Spleen (tissue), 11 donors: Measurements from ENCODE around the gene HSH2D. TPM values are rescaled to one million over a fixed set of nuclear protein-coding genes. Genes with fewer than 3 reads are reported as not detected.

ENCODE experiments used
- DNase-seq: peaks from one replicate; pipeline ENCODE4 v3.0.0-alpha.2; 2020
- H3K27ac ChIP-seq, 8 donors: fragments of 200-600 bp; sonication (generic) in 7 of 8; 1 replicate in 4 of 8; 2 replicates in 4 of 8; pipeline versions ENCODE4 v1.5.0 to v1.8.0; 2016 to 2021; ENCODE audit warnings: inconsistent platforms in 4 of 8, mild to moderate bottlenecking in 4 of 8, moderate library complexity in 1 of 8
- H3K27me3 ChIP-seq, 7 donors: fragments of 200-600 bp; sonication (generic) in 6 of 7; replicated peaks in 1 of 7; 1 replicate in 4 of 7; 2 replicates in 3 of 7; pipeline versions ENCODE4 v1.5.0 to v1.8.0; 2016 to 2021; ENCODE audit warnings: inconsistent platforms in 3 of 7, mild to moderate bottlenecking in 1 of 7
- H3K36me3 ChIP-seq, 6 donors: fragments of 200-600 bp; sonication (generic) in 5 of 6; 1 replicate in 4 of 6; 2 replicates in 2 of 6; pipeline versions ENCODE4 v1.5.0 to v1.8.0; 2016 to 2021; ENCODE audit warnings: inconsistent platforms in 2 of 6
- H3K4me1 ChIP-seq, 6 donors: fragments of 200-600 bp; sonication (generic) in 5 of 6; 1 replicate in 3 of 6; 2 replicates in 3 of 6; pipeline versions ENCODE4 v1.5.0 to v1.8.0; 2016 to 2021; ENCODE audit warnings: inconsistent platforms in 3 of 6
- H3K4me3 ChIP-seq, 8 donors: fragments of 200-600 bp; sonication (generic) in 7 of 8; 1 replicate in 4 of 8; 2 replicates in 4 of 8; pipeline versions ENCODE4 v1.5.0 to v1.8.0; 2016 to 2021; ENCODE audit warnings: inconsistent platforms in 4 of 8, mild to moderate bottlenecking in 4 of 8, moderate library complexity in 2 of 8
- H3K9me3 ChIP-seq, 8 donors: fragments of 200-600 bp; sonication (generic) in 7 of 8; 1 replicate in 4 of 8; 2 replicates in 4 of 8; pipeline versions ENCODE4 v1.5.0 to v1.8.0; 2016 to 2021; ENCODE audit warnings: inconsistent platforms in 4 of 8
- POLR2A ChIP-seq, 3 donors: fragments of 450-650 bp; IDR thresholded peaks; one replicate each; pipeline ENCODE4 v1.5.1; 2017; ENCODE audit warnings: antibody characterized with exemption in 3 of 3, mild to moderate bottlenecking in 1 of 3
- POLR2AphosphoS5 ChIP-seq, 3 donors: sonication (generic); formaldehyde crosslinking; IDR thresholded peaks; one replicate each; pipeline ENCODE4 v1.5.1; 2017; ENCODE audit warnings: antibody characterized with exemption in 3 of 3
- WGBS, 5 donors: extraction: QIAGEN DNeasy Blood & Tissue Kit in 3 of 5; methylation state at CpG; one replicate each; pipeline versions ENCODE4 v1.1.5 to v1.1.7; 2013 to 2018; 5-methylcytosine and 5-hydroxymethylcytosine counted together
- intact Hi-C: fragments of 100-400 bp; cut with DNase I; formaldehyde crosslinking; loops from one replicate; pipeline ENCODE4 v1.15.0; 2023; ENCODE audit warnings: low total_unique reads
- polyA plus RNA-seq, 3 donors: library from polyadenylated mRNA; stranded (reverse); fragments of 200-250 nt; gene quantifications; one replicate each; pipeline ENCODE4 v1.2.1, GENCODE V29; 2013
- total RNA-seq, 7 donors: library from RNA; depleted of rRNA in 3 of 7; stranded (reverse); fragments of >200 nt in 3 of 7; fragmentation: NEBNext Ultra II Directional in 4 of 7; extraction: Animal tissue kit (Norgen Biotek cat#: 25700) in 4 of 7; gene quantifications; one replicate each; pipeline versions ENCODE4 v1.1.0 to v1.2.1, GENCODE V29; 2016 to 2021
- TF ChIP-seq, protein P1 (sequence below), 11 experiments: fragments of 200-600 bp in 7 of 11; fragments of 450-650 bp in 4 of 11; sonication (generic) in 4 of 11; IDR thresholded peaks in 8 of 11; conservative IDR thresholded peaks in 3 of 11; 1 replicate in 7 of 11; 2 replicates in 4 of 11; pipeline versions ENCODE4 v1.4.0 to v1.8.0; 2016 to 2021; ENCODE audit warnings: antibody characterized with exemption in 11 of 11, inconsistent platforms in 4 of 11, mild to moderate bottlenecking in 1 of 11
- donor health status: healthy with polysubstance abuse.
- donor health status: DM: no; HTN: no; CAD: no; lungs with moderate emphysema.
- donor health status: DM: no; HTN: no; CAD: no.
- donor health status: Bipolar disorder and iron deficiency.
- donor health status: healthy.
- donor health status: DM: no; HTN: no; CAD: no.
- donor health status: DM: yes; HTN: yes; CAD: no.

The HSH2D gene
- total and polyA plus RNA-seq, 10 donors = 39.6 to 119 (median 61.4) TPM

- no peaks in the 10 kb centered on the region for H3K27me3 ChIP-seq
- peaks cover 0 to 93% (median 67%) of the 10 kb centered on the region in 6 donors for H3K36me3 ChIP-seq
- WGBS, 5 donors = 77 to 85% (median 82%) methylated on average over 5 of the region's 5 CpGs
- no peak overlapping the region for H3K27ac ChIP-seq
- H3K4me1 ChIP-seq = peaks cover 2 to 47% (median 20%) of the 10 kb centered on the region in 6 donors
- H3K4me3 ChIP-seq = no peak overlapping the region
- intact Hi-C loops = no loop called here
- no peak for DNase-seq
- no peak for TF ChIP-seq POLR2AphosphoS5 (IDR thresholded peaks at IDR 0.05)
- TF ChIP-seq, protein P1, sequence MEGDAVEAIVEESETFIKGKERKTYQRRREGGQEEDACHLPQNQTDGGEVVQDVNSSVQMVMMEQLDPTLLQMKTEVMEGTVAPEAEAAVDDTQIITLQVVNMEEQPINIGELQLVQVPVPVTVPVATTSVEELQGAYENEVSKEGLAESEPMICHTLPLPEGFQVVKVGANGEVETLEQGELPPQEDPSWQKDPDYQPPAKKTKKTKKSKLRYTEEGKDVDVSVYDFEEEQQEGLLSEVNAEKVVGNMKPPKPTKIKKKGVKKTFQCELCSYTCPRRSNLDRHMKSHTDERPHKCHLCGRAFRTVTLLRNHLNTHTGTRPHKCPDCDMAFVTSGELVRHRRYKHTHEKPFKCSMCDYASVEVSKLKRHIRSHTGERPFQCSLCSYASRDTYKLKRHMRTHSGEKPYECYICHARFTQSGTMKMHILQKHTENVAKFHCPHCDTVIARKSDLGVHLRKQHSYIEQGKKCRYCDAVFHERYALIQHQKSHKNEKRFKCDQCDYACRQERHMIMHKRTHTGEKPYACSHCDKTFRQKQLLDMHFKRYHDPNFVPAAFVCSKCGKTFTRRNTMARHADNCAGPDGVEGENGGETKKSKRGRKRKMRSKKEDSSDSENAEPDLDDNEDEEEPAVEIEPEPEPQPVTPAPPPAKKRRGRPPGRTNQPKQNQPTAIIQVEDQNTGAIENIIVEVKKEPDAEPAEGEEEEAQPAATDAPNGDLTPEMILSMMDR (IDR thresholded peaks at IDR 0.05 in 8 of 11, conservative IDR thresholded peaks at IDR 0.05 in 3 of 11) = no peak
- TF ChIP-seq POLR2A (IDR thresholded peaks at IDR 0.05) = no peak
- no peaks in the 10 kb centered on the region for H3K9me3 ChIP-seq
These were observed 60.5 kb downstream of the HSH2D start for GRCh38 chr19:16204005-16204294.

DNA sequence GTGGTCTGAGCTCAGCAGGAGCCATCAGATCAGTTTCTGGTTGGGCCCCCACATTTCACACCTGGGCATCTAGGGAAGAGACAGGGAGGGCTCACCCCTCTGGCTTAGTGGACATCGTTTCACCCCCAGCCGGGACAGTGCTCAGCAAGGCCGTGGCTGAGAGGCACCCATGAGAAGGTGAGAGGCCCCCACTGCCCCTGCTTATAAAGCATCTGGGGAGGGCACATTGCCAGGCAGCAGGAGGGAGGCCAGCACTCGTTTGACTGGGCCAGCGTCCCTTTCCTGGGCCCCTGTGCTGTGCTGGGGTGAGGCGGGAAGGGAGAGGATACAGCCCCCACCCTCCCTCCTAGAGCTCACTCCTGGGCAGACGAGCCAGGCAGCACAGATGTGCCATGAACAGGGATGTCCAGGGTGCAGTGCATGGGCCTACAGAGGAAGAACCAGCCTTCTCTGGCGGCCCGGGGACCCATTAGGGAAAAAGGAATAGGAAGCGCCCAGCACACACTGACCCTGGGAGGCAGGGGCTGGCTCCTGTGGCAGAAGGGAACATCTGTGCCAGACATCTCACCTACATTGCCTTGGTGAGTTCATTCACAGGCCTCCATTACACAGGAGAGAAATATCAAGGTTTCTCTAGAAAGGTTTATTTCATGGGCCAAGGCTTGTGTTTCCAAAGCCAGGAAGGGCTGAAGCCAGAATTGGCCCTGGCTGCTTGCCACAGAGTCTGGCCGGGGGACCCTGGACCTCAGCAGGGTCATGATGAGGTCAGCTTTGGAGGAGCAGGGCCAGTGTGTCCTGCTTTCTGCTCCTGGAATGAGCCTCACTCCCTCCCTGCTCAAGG, 61.9 kb downstream of the HSH2D start:
- Histone ChIP-seq H3K4me3 (no peak overlapping the region), H3K27me3 (no peaks in the 10 kb centered on the region), H3K27ac (no peak overlapping the region), H3K9me3 (no peaks in the 10 kb centered on the region), H3K4me1 (peaks cover 0 to 33% (median 8%) of the 10 kb centered on the region in 6 donors), H3K36me3 (peaks cover 0 to 100% (median 82%) of the 10 kb centered on the region in 6 donors)
- peak; percentile 51 for DNase-seq
- no peak for TF ChIP-seq POLR2AphosphoS5 (IDR thresholded peaks at IDR 0.05)
- TF ChIP-seq, protein P1 (IDR thresholded peaks at IDR 0.05 in 8 of 11, conservative IDR thresholded peaks at IDR 0.05 in 3 of 11) = no peak
- no peak for TF ChIP-seq POLR2A (IDR thresholded peaks at IDR 0.05)
- intact Hi-C loops = no loop called here
- 80 to 87% (median 82%) methylated on average over 10 to 11 of the region's 11 CpGs for WGBS, 5 donors

- H3K4me3 ChIP-seq = no peak overlapping the region
- H3K36me3 ChIP-seq = peaks cover 0 to 100% (median 84%) of the 10 kb centered on the region in 6 donors
- intact Hi-C loops = no loop called here
- H3K27ac ChIP-seq = no peak overlapping the region
- H3K27me3 ChIP-seq = no peaks in the 10 kb centered on the region
- TF ChIP-seq POLR2AphosphoS5 (IDR thresholded peaks at IDR 0.05) = peak in 1 of 3 donors; percentile 29
- TF ChIP-seq, protein P1 (IDR thresholded peaks at IDR 0.05 in 8 of 11, conservative IDR thresholded peaks at IDR 0.05 in 3 of 11) = no peak
- TF ChIP-seq POLR2A (IDR thresholded peaks at IDR 0.05) = no peak
- DNase-seq = peak; percentile 42
- 86 to 96% (median 93%) methylated on average over 10 to 14 of the region's 14 CpGs for WGBS, 5 donors
- peaks cover 0 to 26% (median 6%) of the 10 kb centered on the region in 6 donors for H3K4me1 ChIP-seq
- no peaks in the 10 kb centered on the region for H3K9me3 ChIP-seq
These were observed 62.6 kb downstream of the HSH2D start for GRCh38 chr19:16206046-16206605.

GRCh38 chr19:16206637-16207036, 63.2 kb downstream of the HSH2D start:
- intact Hi-C loops = no loop called here
- DNase-seq = peak; percentile 19
- 93 to 97% (median 95%) methylated on average over 7 of the region's 7 CpGs for WGBS, 5 donors
- Histone ChIP-seq H3K27me3 (no peaks in the 10 kb centered on the region), H3K27ac (no peak overlapping the region), H3K9me3 (no peaks in the 10 kb centered on the region), H3K4me1 (peaks cover 0 to 23% (median 5%) of the 10 kb centered on the region in 6 donors), H3K36me3 (peaks cover 0 to 100% (median 86%) of the 10 kb centered on the region in 6 donors), H3K4me3 (no peak overlapping the region)
- TF ChIP-seq POLR2A (IDR thresholded peaks at IDR 0.05) (no peak), POLR2AphosphoS5 (IDR thresholded peaks at IDR 0.05) (no peak)
- TF ChIP-seq, protein P1 (IDR thresholded peaks at IDR 0.05 in 8 of 11, conservative IDR thresholded peaks at IDR 0.05 in 3 of 11) = no peak
